Stimulated activated CD8-positive, alpha-beta memory T cell treated with anti-CD3 and anti-CD28 coated beads, Interleukin-12 subunit alpha, Interleukin-12 subunit beta, amount 100 ng/mL, for 1 hour (primary cell): ENCODE results near the gene AKAP7.
"Not testable (repeated sequence)": the region's sequence is repeated elsewhere in the genome, so short reads cannot be mapped to it uniquely, and the experiment has no call there.

Experiments
- DNase-seq: peaks from one replicate; pipeline ENCODE4 v3.0.0-alpha.2; 2020; ENCODE audit warnings: low read depth

Gene AKAP7

GRCh38 chr6:131292145-131292938 is 157.1 kb downstream of the AKAP7 start:
- DNase-seq = no peak

- no peak for DNase-seq
Measured at GRCh38 chr6:131293472-131293911, 158.2 kb downstream of the AKAP7 start.

GRCh38 chr6:131295081-131295480 is 159.8 kb downstream of the AKAP7 start:
- no peak for DNase-seq

GRCh38 chr6:131300826-131301225 is 165.6 kb downstream of the AKAP7 start:
- not testable (repeated sequence) for DNase-seq

GRCh38 chr6:131303338-131303930 is 168.2 kb downstream of the AKAP7 start:
- no peak for DNase-seq

GRCh38 chr6:131305037-131305850 is 170.0 kb downstream of the AKAP7 start:
- no peak for DNase-seq

- DNase-seq = no peak
Measured at GRCh38 chr6:131309437-131309836, 174.2 kb downstream of the AKAP7 start.

- no peak for DNase-seq
Measured at GRCh38 chr6:131314838-131315237, 179.6 kb downstream of the AKAP7 start.

GRCh38 chr6:131316654-131317053 is 181.4 kb downstream of the AKAP7 start:
- no peak for DNase-seq

- no peak for DNase-seq
Measured at GRCh38 chr6:131317516-131317915, 182.2 kb downstream of the AKAP7 start.

GRCh38 chr6:131321589-131321988 is 186.3 kb downstream of the AKAP7 start:
- no peak for DNase-seq

- no peak for DNase-seq
Measured at GRCh38 chr6:131322125-131322524, 186.9 kb downstream of the AKAP7 start.

GRCh38 chr6:131325669-131326068 is 190.4 kb downstream of the AKAP7 start:
- DNase-seq = not testable (repeated sequence)

GRCh38 chr6:131328727-131329126 is 193.5 kb downstream of the AKAP7 start:
- not testable (repeated sequence) for DNase-seq

GRCh38 chr6:131331151-131331550 is 195.9 kb downstream of the AKAP7 start:
- no peak for DNase-seq

GRCh38 chr6:131331873-131332781 is 196.9 kb downstream of the AKAP7 start:
- no peak for DNase-seq
